Uterus (tissue), 4 donors: ENCODE data around the gene CTR9. TPM values are rescaled to one million over a fixed set of nuclear protein-coding genes. Genes with fewer than 3 reads are reported as not detected.

ENCODE experiments used
- DNase-seq, 2 donors: peaks; one replicate each; pipeline ENCODE4 v3.0.0-alpha.2; 2019 to 2020
- H3K27ac ChIP-seq, 2 donors: fragments of 200-600 bp; sonication (generic); 1 replicate in 1 of 2; 2 replicates in 1 of 2; pipeline ENCODE4 v1.5.1; 2016 to 2018
- H3K27me3 ChIP-seq, 2 donors: fragments of 200-600 bp; sonication (generic); one replicate each; pipeline ENCODE4 v1.5.1; 2018 to 2019; ENCODE audit warnings: control low read depth in 1 of 2
- H3K36me3 ChIP-seq, 2 donors: fragments of 200-600 bp; sonication (generic); one replicate each; pipeline ENCODE4 v1.5.1; 2019; ENCODE audit warnings: control low read depth in 1 of 2
- H3K4me1 ChIP-seq, 2 donors: fragments of 200-600 bp; sonication (generic); one replicate each; pipeline ENCODE4 v1.5.1; 2018 to 2019; ENCODE audit warnings: control low read depth in 1 of 2
- H3K4me3 ChIP-seq, 2 donors: fragments of 200-600 bp; sonication (generic); 1 replicate in 1 of 2; 2 replicates in 1 of 2; pipeline ENCODE4 v1.5.1; 2018 to 2019; ENCODE audit warnings: mild to moderate bottlenecking in 1 of 2
- H3K9me3 ChIP-seq, 2 donors: fragments of 200-600 bp; sonication (generic); one replicate each; pipeline ENCODE4 v1.5.1; 2019; ENCODE audit warnings: control low read depth in 1 of 2
- CTCF ChIP-seq, 4 experiments: fragments of 200-600 bp in 2 of 4; fragments of 450-650 bp in 2 of 4; sonication (generic) in 2 of 4; IDR thresholded peaks; one replicate each; pipeline ENCODE4 v1.5.1; 2016 to 2019; ENCODE audit warnings: antibody characterized with exemption in 4 of 4, mild to moderate bottlenecking in 2 of 4, moderate library complexity in 1 of 4
- POLR2A ChIP-seq, 2 donors: fragments of 450-650 bp; IDR thresholded peaks; one replicate each; pipeline ENCODE4 v1.6.1; 2016; ENCODE audit warnings: antibody characterized with exemption in 2 of 2, mild to moderate bottlenecking in 1 of 2, moderate library complexity in 1 of 2
- intact Hi-C: fragments of 100-400 bp; cut with DNase I; formaldehyde crosslinking; loops from one replicate; pipeline ENCODE4 v1.15.1; 2023; ENCODE audit warnings: low total_unique reads
- total RNA-seq, 4 donors: library from RNA; depleted of rRNA in 3 of 4; stranded (reverse); fragments of >200 nt in 3 of 4; gene quantifications; one replicate each; pipeline versions ENCODE4 v1.1.0 to v1.2.4, GENCODE V29; 2014 to 2023
- donor health status: DM: yes; HTN: yes; CAD: no.

Gene CTR9
- total RNA-seq, 4 donors from 2014 or later = 22.0 to 48.6 (median 38.5) TPM

GRCh38 chr11:10716122-10716521 lies 34.9 kb upstream of the CTR9 start:
- no peaks in the 10 kb centered on the region for H3K27me3 ChIP-seq
- no peak overlapping the region for H3K27ac ChIP-seq
- no peaks in the 10 kb centered on the region for H3K9me3 ChIP-seq
- H3K4me1 ChIP-seq = no peaks in the 10 kb centered on the region
- no peak for DNase-seq
- H3K4me3 ChIP-seq = no peak overlapping the region
- TF ChIP-seq POLR2A (IDR thresholded peaks at IDR 0.05) (no peak), CTCF (IDR thresholded peaks at IDR 0.05) (no peak)
- intact Hi-C loops = no loop called here
- H3K36me3 ChIP-seq = no peaks in the 10 kb centered on the region

- Histone ChIP-seq H3K9me3 (no peaks in the 10 kb centered on the region), H3K36me3 (no peaks in the 10 kb centered on the region), H3K27me3 (no peaks in the 10 kb centered on the region), H3K4me1 (no peaks in the 10 kb centered on the region), H3K27ac (no peak overlapping the region), H3K4me3 (no peak overlapping the region)
- intact Hi-C loops = no loop called here
- no peak for TF ChIP-seq POLR2A (IDR thresholded peaks at IDR 0.05)
- no peak for TF ChIP-seq CTCF (IDR thresholded peaks at IDR 0.05)
- DNase-seq = no peak
Measured at GRCh38 chr11:10716543-10717259, 34.3 kb upstream of the CTR9 start.

- Histone ChIP-seq H3K27me3 (no peaks in the 10 kb centered on the region), H3K4me1 (no peaks in the 10 kb centered on the region), H3K9me3 (no peaks in the 10 kb centered on the region), H3K27ac (no peak overlapping the region), H3K36me3 (no peaks in the 10 kb centered on the region), H3K4me3 (no peak overlapping the region)
- intact Hi-C loops = no loop called here
- no peak for DNase-seq
- TF ChIP-seq POLR2A (IDR thresholded peaks at IDR 0.05) (no peak), CTCF (IDR thresholded peaks at IDR 0.05) (no peak)
Measured at GRCh38 chr11:10719616-10720015, 31.4 kb upstream of the CTR9 start.

GRCh38 chr11:10720881-10721376 lies 30.1 kb upstream of the CTR9 start:
- TF ChIP-seq CTCF (IDR thresholded peaks at IDR 0.05) (no peak), POLR2A (IDR thresholded peaks at IDR 0.05) (no peak)
- intact Hi-C loops = no loop called here

GRCh38 chr11:10722307-10722706 lies 28.7 kb upstream of the CTR9 start:
- no peaks in the 10 kb centered on the region for H3K27me3 ChIP-seq
- intact Hi-C loops = no loop called here
- no peak overlapping the region for H3K4me3 ChIP-seq

More at GRCh38 chr11:10720881-10721376, 30.1 kb upstream of the CTR9 start:
- Histone ChIP-seq H3K27ac (no peak overlapping the region), H3K36me3 (no peaks in the 10 kb centered on the region), H3K9me3 (no peaks in the 10 kb centered on the region), H3K4me3 (no peak overlapping the region), H3K4me1 (no peaks in the 10 kb centered on the region), H3K27me3 (no peaks in the 10 kb centered on the region)
- DNase-seq = no peak

More at GRCh38 chr11:10722307-10722706, 28.7 kb upstream of the CTR9 start:
- Histone ChIP-seq H3K4me1 (no peaks in the 10 kb centered on the region), H3K27ac (no peak overlapping the region), H3K9me3 (no peaks in the 10 kb centered on the region), H3K36me3 (no peaks in the 10 kb centered on the region)
- no peak for TF ChIP-seq POLR2A (IDR thresholded peaks at IDR 0.05)
- TF ChIP-seq CTCF (IDR thresholded peaks at IDR 0.05) = no peak
- DNase-seq = no peak
